Measurements from ENCODE around the gene NEBL.

The NEBL gene

GRCh38 chr10:20903635-20904390 is 6.7 kb upstream of the NEBL start:
- no peak for DNase-seq (ENCODE audit: low read depth in 1 of 2, low spot score in 1 of 2)

DNA sequence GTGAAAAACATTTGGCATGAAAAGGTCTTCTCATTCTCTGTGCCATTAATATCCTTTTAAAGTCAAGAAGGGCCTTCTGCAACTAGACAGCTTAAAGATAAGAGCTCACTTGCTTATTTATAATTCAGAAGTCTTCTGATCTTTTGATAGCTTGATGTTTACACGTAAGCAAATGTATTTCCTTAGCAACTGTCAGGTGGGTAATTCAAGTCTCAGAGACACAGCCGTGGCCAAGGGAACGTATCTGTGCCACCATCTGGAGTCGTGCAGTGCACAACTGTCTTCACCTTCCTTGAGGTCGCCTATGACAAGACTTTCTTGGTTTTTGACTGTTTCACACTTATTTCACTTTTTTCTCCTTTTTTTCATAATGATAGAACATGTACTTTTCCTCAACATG is 4.0 kb upstream of the NEBL start:
- no peak for DNase-seq (ENCODE audit: low read depth in 1 of 2, low spot score in 1 of 2)

DNA sequence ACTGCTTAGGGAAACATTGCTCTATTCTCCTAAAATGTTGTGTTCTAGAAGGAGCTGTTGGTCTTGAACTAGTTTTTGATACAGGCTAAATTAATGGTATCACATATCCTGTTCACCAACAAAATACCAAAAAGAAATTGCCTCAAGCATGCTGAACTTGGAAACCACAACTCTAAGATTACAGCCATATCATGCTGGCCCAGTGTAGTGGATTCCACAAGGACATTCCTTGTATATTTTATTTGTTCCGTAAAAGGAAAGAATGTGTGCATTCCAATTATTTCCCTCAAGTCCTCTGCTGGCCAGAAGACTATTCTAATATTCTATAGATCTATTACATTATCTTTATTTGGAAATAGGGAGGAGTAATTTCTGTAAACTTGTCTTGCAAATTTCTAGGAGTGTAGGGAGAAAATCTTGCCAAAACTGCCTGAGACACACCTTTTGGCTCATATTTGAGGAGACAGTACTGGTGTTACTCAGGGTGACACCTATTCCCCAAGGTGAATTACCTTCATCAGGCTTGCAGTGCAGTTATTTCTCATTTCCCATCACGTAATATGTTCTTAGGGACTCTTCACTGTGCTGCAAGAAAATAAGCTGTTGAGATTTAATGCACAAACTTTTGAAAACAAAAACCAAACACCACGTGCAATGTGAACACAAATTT is 1.9 kb upstream of the NEBL start:
- DNase-seq (ENCODE audit: low read depth in 1 of 2, low spot score in 1 of 2) = no peak

DNA sequence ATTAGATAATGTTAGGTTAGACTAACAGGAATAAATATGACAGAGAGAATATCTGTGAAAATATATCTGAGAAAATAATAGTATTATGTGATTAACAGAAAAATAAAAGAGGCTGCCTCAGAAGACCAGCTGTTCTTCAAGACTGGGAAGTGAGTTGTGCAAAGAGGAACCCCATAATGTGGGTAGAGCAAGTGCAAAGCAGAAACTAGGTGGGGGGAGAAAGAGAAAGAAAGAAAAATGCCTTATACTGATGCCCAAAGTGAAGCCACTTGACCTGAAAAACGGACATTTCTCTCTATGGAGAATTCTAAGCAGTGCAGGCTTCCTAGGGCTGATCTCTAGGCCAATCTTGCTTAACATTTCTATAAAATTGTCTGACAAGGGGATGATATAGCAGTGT is 3.8 kb downstream of the NEBL start:
- no peak for DNase-seq (ENCODE audit: low read depth in 1 of 2, low spot score in 1 of 2)

- DNase-seq (ENCODE audit: low read depth in 1 of 2, low spot score in 1 of 2) = no peak
Observed at GRCh38 chr10:20892796-20893195, 4.3 kb downstream of the NEBL start.

DNA sequence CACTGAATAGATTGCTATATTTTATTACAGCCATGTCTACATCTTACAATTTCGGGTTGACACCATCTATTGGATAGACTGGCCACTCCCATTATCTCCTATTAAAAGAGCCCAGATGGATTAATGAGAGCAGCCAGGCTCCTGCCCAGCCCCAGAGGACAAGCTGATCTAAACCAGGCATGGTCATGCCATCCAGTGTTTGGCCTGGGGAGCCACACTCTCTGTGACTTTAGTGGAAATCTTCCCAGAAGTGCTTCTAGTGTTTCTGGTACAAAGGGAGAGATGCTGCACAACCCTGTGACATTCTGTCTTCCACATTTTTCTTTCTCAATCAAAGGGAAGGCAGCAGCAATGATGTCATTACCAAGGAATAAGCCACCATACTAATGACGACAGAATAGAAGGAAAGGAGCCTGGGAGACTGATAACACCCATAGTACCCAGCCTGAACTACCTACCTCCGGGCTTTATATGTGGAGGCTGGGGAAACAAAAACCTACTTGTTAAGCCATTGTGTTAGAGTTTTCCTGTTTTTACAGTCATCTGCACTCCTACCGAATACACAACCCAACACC is 5.0 kb downstream of the NEBL start:
- no peak for DNase-seq (ENCODE audit: low read depth in 1 of 2, low spot score in 1 of 2)

GRCh38 chr10:20891338-20891714 is 5.8 kb downstream of the NEBL start:
- DNase-seq (ENCODE audit: low read depth in 1 of 2, low spot score in 1 of 2) = no peak

GRCh38 chr10:20890491-20891337 is 6.4 kb downstream of the NEBL start:
- no peak for DNase-seq (ENCODE audit: low read depth in 1 of 2, low spot score in 1 of 2)

- no peak for DNase-seq (ENCODE audit: low read depth in 1 of 2, low spot score in 1 of 2)
Observed at GRCh38 chr10:20890009-20890408, 7.1 kb downstream of the NEBL start.

- no peak for DNase-seq (ENCODE audit: low read depth in 1 of 2, low spot score in 1 of 2)
Observed at GRCh38 chr10:20888620-20889330, 8.3 kb downstream of the NEBL start.

DNA sequence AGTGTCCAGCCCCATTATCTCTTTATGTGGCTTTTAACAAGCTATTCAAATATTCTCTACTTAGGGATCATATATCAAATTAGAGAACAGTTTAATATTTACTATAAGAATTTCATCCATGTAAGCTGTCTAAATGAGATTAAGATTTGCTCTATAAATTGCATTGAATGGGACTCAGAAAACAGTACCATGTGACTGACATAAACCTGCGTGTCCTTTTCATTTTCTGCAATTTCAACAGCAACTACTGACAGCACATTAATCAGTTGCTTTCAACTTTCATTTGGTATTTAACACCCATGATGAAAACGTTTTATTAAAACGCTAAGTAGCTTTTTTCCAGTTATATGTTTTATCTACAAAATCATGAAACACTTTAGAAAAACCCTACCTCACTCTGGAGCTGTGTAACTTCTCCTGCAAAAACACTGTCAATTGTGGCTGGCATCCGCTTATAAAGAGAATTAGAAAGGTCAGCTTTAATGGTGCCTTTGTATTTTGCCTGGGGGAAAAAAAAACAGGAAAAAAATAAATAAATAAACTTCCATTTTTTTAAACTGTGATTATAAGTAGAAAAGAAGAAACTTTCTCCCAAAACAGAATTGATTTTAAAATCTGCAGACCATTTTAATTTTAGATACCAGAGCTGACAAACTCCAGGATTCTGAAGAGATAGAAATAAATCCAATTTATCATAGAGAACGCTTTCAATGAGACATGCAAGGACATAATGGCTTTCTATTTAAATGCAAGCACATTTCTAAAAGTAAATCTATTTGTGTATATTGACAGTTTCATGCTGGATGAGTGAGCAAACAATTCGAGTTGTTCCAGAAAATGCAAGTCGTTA is 9.2 kb downstream of the NEBL start:
- no peak for DNase-seq (ENCODE audit: low read depth in 1 of 2, low spot score in 1 of 2)

DNA sequence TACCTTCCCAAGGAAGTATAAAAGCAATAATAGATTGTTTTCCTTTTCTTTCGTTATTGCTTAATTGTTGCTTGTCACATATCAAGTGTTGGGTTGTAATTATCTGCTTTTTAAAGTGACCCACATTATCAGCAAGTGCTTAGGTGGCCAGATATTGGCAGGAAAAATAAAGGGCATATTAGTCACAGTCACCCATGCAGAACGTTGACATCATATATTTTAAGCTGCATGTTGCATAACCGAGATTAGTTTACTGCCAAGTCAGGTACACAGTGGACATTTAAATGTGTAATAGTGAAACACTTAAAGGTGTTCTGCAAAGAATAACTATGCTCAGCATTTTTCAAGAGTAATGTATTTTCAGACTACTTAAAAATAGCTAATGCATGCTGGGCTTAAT is 11.4 kb downstream of the NEBL start:
- no peak for DNase-seq (ENCODE audit: low read depth in 1 of 2, low spot score in 1 of 2)

- no peak for DNase-seq (ENCODE audit: low read depth in 1 of 2, low spot score in 1 of 2)
Observed at GRCh38 chr10:20883552-20883951, 13.6 kb downstream of the NEBL start.

DNA sequence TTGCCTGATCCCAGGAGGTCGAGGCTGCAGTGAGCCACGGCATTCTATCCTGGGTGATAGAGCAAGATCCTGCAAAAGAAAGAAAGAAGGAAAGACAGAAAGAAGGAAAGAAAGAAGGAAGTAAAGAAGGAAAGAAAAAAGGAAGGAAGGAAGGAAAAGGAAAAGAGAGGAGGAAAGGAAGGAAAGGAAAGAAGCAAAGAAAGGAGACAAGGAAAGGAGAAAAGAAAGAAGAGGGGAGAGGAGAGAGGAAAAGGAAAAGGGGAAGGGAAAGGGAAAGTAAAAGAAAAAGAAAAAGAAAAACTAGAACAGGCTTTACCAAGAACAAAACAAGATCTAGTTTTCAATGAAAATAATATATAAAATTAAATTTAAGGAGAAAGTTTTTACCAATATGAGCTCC is 15.0 kb downstream of the NEBL start:
- no peak for DNase-seq (ENCODE audit: low read depth in 1 of 2, low spot score in 1 of 2)

DNA sequence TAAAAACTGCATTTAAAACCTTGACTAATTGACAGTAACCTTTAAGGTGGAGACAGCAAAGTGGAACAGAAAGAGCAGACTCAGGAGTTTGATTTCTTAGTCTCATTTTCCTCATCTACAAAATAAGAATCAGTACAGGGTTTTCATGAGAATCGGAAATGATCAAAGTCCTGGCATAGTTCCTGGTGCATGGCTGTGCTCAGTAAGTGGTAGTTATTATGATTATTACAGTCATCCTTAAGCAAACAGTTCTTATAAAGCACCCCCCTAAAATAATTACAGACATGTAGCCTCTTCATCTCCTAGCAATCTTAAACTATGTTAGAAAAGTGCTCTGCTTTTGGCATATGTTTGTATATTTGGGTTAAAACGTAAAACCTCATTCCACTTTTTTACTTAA is 18.0 kb downstream of the NEBL start:
- DNase-seq (ENCODE audit: low read depth in 1 of 2, low spot score in 1 of 2) = no peak

DNA sequence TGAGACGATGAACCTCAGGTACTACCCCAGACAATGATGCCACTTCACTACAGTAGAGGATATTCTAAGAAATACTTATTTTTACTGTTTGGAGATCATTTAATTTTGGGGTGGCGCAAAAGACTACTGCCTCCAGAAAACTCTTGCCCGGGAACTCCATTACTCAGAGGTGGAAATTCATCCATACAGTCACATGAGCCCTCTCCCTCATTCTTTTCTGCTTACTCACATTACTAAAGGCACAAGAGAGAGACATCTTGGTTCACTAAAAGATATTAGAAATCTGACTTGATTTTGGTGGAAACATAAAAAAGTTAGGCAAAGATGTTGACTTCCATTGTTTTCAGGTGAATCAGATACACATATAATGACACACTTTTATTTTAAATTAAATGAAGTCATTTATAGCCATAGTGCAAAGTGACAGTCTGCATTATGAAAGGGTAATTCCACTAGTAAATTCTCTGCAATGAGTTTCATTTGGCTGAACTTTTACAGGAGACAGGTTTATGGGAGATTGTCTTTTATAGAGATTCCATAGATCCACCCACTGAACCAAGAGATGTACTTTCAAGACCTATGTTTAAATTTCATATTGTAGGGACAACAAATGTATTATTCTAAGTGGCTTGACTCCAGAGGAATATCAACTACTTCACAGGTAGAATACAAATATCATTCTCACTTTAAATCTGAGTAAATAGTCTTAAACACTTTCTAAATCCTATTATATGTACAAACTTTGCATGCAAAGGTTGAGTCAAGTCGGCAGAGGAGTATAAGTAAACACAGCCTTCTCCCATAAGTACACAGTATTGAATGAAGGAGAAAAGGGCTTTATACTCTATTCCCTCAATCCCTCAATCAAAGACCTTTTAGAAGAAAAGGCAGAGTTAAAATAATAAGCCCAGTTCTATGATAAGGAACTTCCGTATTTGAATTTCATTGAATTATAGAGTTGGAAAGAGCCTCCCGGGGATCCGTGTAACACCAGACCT is 18.8 kb downstream of the NEBL start:
- no peak for DNase-seq (ENCODE audit: low read depth in 1 of 2, low spot score in 1 of 2)

DNA sequence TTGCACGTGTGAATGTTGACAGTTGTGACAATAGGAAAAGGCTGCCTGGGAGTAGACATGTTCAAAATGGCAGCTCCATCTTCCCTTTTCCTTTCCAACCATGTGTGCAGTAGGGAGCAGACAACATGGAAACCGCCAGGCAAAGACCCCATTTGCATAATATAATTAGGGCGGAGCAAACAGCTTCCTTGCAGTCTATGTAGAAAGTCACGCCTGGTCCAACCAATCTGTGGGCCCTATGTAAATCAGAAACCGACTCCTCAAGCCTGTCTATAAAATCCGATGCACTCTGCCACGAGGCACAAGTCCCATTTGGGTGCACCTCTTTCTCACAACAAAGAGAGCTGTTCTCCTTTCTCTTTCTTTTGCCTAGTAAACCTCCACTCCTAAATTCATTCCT is 19.6 kb downstream of the NEBL start:
- no peak for DNase-seq (ENCODE audit: low read depth in 1 of 2, low spot score in 1 of 2)

DNA sequence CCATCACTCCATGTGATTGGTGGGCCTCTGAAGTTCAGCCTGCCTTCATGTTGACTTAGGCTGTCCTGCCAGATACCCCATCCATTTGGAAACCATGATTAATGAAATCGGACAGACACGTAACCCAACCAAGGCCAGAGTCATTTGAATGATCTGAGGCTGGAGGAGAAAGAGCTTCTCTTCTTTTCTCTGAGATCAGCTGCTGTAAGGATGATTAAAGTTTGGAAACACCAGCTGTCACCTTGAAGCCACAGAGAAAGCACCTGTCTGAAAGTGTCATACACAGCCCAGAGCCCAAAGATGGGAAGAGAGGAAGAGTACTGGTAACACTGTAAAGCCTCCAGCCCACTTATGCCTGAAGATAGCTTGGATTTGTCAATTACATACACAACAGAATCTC is 22.9 kb downstream of the NEBL start:
- DNase-seq (ENCODE audit: low read depth in 1 of 2, low spot score in 1 of 2) = no peak

DNA sequence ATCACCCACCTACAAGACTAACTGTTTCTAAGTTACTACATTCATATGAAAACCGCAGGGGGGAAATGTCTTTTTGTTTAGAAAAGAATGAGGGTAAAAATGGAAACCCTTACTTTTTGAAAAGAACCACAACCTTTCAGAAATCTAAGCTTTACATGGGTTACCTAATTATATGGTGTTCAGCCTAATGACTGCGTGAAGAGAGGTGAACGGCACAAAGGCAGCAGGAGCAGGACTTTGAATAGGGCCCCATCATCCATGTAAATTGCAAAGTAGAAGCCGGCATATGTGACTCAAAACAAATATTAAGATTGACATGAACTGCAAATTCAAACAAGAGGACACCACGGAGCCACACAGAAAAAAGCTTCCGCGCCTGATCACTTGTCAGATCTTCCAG is 25.1 kb downstream of the NEBL start:
- DNase-seq (ENCODE audit: low read depth in 1 of 2, low spot score in 1 of 2) = no peak
